H4 (cell line): ENCODE measurements around the gene MXRA8. TPM values are rescaled to one million over a fixed set of nuclear protein-coding genes. Genes with fewer than 3 reads are reported as not detected.

Experiments used
- DNase-seq: peaks from one replicate; pipeline ENCODE4 v3.0.0-alpha.2; 2015; ENCODE audit warnings: low spot score
- total RNA-seq: library from RNA; depleted of rRNA; stranded (reverse); fragments of >200 nt; shearing (Covaris generic); gene quantifications from 2 replicates; pipeline ENCODE4 v1.2.3, GENCODE V29; 2014

The MXRA8 gene
- total RNA-seq, 1 experiment from 2014 or later, result 41.2 TPM

DNA sequence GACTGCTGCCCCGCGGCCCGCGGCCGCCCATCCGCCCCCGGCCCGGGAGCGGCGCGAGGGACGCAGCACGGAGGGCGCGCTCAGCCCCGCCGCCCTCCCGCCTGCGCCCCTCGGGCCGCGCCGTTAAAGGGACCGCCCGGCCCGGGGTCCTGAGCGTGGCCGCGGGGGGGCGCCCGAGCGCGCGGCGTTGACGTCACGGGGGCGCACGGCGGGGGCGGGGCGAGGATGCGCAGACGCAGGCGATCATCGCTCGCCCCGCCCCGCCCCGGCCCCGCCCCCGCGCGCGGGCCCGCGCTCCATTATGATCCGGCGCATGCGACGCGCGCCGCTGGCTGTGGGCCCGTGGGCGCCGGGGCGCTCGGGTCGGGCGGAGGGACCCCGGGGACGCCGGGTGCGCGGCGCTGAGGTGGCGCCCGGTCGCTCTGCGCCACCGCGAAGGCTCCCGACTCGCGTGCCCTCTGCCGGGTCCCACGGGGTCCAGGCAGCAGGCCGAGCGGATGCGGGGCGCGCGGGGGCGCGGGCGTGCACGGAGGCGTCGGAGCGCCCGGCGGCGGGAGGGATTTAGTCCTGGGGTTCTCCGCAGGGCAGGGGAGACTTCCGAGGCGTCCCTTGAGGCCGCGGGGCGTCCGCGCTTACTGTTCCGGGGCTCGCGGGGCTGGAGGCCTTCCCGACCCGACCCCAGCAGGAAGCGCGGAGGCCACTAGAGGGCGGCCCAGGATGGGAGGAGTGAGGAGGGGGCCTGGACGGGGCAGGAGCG, 8.9 kb downstream of the MXRA8 start, which contains the start of gene DVL1:
DVL1 (minus strand) TSS at position 163 of the 757 bp plus-strand sequence. CDS start 353 bp downstream, outside the sequence.
- peak; percentile 53 for DNase-seq

DNA sequence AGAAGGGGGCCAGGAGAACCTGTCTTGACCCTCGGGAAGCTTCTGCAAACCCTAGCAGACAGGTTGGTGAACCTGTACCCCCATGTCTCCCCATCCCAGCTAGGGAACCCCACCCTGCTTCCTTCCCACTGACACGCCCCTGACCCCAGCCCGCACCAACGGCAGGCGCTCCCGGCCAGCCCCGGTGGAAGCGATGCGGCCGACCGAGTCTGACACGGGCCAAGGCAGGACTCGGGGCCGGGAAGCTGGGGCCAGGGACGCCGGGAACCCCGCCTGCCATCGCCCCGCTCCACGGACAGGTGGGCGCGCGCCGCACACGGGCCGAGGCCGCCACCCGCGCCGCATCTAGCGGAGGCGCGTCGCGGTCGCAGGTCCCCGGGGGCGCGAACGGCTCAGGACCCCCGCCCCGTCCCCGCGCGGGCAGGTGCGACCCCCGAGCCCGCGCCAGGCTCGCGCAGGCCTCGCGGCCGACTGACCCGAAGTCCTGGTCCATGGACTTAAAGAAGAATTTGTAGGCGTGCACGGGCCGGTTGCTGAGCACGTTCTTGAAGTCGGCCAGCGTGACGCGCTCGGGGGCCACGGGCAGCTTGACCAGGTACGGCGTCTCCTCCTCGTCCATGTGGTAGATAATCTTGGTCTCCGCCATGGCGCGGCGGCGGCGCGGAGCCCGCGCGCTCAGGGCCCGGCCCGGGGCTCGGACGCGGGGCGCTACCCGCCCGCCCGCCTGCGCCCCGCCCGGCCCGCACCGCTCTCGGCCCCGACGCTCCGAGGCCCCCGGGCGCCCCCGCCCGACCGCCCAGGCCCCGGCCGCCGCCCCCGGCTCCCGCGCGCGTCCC, 9.7 kb downstream of the MXRA8 start:
- DNase-seq, result no peak

DNA sequence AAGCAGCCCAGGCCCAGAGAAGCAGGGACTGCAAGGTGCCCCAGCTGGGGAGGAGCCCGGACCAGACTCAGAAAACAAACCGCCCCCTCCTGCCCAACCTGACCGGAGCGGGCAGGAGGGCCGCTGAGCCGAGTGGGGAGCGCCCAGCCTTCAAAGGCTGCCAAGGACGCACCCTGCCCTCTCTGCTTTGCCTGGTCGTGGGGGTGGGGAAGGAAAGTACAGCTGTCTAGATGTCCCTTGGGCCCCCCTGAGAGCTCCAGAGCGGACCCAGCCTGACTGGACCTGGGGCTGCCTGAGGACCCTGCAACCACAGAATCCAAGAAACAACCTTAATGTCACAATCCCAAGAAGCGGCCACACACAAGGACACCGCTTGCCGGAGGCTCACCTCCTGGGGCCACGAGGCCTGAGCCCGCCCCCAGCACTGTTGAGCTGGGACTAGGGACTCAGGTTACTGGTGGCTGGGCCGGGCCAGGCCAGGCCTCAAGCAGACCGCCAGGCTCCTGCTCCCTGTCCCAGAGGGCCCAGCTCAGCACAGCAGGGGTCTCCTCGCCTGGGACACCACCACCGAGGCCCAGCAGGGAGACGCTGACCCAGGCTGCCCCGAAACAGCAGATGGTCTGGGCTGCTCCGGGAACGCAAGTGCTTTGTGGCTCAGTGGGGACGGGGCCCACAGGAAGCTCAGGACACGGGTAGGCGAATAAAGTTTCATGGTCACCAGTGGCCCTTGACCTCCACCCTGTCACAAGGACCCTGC, 10.5 kb downstream of the MXRA8 start:
- DNase-seq, result no peak

- no peak for DNase-seq
These were observed 11.2 kb downstream of the MXRA8 start for GRCh38 chr1:1347026-1347595.

DNA sequence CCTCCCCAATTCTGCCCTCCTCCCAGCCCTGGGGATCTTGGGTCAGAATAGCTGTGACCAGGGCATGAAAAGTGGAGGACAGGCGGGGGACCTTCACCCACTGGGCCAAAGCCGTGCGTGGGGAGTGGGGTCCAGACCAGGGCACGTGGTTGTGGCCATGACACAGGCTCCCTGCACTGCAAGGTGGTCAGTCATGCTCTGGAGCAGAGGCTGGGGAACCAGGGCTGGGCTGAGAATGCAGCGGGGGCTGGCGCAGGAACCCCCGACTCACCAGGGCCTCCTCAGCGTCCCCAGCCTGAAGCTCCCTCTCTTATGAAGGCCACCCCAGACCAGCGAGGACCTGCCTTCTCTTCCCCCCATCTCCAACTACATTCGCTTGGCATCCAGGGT, 11.9 kb downstream of the MXRA8 start:
- no peak for DNase-seq

GRCh38 chr1:1345860-1346500, 12.4 kb downstream of the MXRA8 start:
- DNase-seq, result no peak

DNA sequence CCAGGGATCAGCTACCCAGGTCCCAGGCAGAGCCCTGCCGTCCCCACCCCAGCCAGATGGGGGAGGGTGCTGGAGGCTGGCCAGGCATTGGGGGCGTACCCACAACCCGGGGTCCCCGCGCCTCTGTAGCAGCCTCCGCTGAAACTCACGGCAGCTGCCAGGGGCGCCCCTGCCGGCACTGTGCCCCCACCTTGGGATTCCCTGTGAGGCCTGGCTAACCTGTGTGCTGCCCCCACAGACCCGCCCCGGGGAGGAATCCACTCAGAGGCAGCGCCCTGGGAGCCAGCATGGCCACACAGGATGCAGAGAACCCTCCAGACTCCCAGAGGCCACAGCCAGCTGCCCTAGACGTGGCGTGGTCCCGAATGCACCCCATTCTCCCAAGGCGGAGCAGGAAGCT, 13.0 kb downstream of the MXRA8 start:
- DNase-seq, result no peak

DNA sequence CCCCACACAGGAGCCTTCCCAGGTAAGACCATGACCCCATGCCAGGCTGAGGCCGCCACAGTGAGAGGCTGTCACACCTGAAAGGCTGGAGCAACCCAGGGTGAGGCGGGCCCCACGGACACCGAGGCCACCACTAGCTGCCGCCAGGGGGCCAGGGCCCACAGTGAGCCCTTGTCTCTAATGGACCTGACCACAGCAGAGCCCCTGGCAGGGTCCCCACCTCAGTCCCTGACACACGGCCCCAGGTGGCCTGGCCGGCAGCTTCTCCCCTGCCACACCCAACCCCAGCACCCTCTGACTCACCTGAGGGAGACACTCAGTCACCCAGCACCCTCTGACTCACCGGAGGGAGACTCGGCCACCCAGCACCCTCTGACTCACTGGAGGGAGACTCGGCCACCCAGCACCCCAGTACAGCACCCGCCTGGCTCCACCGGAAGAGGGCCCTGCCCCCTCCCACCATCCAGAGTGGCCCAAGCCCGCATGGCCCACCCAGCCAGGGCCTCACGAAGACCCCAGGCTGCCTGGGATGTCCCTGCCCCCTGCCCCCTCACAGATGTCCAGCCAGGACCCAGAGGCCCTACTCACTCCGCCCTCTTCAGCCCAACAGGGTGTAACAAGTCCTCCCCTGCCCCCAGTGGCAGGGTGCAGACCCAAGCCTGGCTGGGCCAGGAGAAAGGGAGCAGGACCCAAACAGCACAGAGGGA, 13.5 kb downstream of the MXRA8 start:
- DNase-seq, result no peak

DNA sequence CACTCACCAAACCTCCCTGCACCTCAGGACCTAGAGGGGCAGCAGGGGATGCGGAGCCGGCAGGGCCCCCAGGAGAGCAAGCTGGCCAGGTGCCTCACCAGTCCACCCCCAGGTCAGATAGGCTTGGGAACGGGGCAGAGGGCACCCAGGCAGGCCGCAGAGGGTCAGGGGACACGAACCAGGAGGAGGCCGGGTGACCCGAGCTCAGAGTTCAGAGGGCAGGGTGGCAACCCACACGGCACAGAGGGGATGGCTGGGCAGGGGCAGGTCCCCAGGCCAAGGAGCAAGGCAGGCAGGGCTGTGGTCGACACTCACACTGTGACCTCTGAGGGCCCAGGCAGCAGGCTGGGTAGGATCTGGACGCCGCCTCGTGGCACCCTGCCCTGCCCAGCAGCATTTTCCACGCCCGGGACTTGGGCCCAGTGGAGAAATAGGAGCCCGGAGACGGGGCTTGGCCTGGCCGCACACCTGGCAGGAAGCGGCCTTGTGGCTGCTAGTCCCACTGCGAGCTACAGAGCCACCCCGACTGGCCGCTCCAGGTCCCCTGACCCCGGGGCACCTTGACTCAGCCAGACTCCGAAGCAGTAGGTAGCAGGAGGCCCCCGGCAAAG, 14.4 kb downstream of the MXRA8 start:
- no peak for DNase-seq

- DNase-seq, result no peak
These were observed 15.7 kb downstream of the MXRA8 start for GRCh38 chr1:1342584-1343115.

- DNase-seq, result no peak
These were observed 16.2 kb downstream of the MXRA8 start for GRCh38 chr1:1342061-1342562.

DNA sequence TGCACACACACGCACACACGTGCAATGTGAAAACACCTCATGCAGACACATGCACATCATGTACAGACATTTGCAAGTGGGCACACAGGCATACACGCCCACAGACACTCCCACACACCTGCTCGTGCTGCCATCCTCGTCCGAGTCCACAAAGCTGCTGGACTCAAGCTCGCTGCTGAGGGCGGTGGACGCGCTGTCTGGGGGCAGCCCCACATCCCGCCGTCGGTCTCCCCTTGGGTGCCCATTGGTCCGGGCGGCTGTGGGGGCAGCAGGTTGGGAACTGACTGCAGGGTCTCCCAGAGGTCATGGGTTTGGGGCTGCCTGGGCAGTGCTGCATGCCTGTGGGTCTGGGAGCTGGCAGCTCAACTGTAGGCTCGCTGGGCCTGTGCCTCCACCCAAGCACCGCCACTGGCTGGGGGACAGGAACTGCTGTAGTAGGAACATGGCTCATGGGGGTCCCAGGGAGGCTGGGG, 16.8 kb downstream of the MXRA8 start:
- no peak for DNase-seq

DNA sequence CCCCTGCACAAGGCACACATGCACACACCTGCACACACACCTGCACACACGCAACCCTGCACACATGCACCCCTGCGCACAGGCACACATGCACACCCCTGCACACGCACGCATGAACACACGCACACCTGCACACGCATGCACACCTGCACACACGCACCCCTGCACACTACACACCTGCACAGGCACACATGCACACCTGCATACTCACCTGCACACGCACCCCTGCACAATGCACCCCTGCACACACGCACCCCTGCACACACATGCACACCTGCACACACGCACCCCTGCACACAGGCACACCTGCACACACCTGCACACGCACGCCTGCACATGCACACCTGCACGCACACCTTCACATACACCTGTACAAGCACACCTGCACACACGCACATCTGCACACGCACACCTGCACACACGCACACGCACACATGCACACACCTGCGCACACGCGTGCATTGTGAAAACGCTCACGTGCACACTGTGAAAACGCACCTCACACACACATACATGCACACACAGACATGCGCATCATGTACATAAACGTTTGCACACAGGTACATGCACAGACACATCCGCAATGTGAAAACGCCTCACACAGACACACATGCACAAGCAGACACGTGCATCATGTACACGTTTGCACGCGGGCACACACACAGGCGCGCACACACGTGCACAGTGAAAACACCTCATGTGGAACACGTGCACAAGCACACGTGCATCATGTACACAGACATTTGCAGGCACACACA, 17.4 kb downstream of the MXRA8 start:
- DNase-seq, result no peak

GRCh38 chr1:1340185-1340584, 18.2 kb downstream of the MXRA8 start:
- no peak for DNase-seq

DNA sequence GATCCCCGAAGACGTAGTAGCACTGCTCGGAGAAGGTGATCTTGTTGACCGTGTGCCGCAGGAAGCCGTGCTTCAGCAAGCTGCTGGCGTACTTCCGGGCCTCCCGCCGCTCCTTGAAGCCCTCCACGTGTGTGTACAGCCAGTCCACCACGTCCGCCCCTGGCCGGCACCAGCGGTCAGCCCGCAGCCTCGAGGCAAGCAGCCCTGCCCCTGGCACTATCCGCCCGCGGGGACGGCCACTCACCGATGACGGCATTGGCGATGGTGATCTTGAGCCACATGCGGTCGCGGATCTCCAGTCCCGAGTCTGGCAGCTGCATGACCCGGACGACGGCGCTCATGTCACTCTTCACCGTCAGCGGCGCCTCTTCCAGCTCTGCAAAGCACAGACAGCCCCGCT, 20.1 kb downstream of the MXRA8 start:
- DNase-seq, result no peak

DNA sequence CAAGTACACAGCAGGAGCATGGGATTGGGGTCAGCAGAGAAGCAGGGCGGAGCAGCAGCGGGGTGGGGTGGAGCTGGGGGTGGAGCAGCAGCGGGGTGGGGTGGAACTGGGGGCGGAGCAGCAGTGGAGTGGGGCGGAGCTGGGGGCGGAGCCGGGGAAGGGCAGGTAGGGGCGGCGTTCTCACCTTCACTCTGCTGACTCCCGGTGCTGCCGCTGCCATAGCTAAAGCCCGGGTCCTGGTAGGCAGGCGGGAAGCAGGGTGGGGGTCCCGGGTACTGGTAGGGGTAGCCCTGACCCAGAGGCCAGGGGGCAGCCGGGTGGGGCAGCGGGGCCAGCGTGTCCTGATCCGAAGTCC, 20.6 kb downstream of the MXRA8 start:
- no peak for DNase-seq

DNA sequence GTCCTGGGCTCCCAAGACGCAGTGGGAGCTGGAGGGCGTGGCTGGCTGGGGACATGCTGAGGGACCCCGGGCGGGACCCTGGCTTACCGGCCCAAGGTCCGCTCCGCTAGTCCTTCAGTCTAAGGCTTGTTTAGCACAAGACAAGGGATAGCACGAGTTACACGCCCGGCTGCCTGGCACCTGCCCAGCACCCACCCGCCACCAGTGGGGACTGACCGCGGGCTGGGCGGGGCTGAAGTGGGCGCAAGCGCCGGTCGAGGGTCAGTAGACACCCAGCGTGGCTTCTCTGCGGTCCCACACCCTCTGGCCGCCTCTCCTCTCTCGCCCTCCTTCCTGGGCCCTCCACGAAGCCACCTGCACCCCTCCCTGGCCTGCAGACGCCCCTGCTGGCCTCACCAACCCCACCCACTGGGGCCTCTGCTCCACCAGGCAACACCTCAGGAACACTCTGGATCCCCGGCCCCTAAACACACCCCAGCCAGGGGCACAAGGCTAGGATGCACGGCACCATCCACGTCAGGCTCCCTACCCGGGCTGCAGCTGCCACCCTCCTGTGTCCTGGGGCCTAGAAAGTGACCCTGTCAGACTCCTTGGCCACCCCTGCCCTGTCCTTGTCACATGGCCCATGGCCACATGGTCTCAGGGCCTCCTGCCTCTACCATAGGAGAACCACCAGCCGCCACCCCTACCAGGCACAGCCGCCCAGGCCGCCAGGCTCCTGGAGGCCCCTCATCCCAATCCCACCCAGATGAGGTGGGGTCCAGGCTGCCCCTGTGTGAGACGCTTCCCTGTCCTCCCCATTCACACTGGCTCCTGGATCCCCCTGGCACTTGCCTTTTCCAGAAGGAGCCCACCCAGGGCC, 21.2 kb downstream of the MXRA8 start:
- no peak for DNase-seq

DNA sequence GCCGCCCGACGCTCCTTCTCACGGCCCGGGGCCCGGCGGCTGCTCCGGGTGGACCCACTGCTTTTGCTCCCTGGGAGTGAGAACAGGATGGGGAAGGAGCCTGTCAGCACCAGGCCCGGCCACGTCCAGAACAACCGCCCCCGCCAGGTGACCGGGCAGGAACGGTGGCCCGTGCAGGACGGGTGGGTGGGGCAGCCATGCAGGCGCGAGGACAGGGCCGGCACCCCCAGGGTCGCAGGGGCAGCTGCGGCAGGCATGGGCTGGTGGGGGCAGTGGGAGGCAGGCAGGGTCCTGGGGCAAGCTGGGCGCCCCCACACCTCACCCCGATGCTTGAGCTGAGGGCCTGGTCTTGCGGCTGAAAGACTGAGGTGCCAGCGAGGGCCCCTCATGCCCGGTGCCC, 21.9 kb downstream of the MXRA8 start:
- no peak for DNase-seq
